Transverse colon (tissue), 3 donors: ENCODE measurements around the gene RPS6KL1.

Experiments used
- EP300 ChIP-seq: sonication (generic); formaldehyde crosslinking; IDR thresholded peaks from one replicate; pipeline ENCODE4 v1.6.1; 2017; ENCODE audit warnings: antibody characterized with exemption, low read depth
- POLR2A ChIP-seq: fragments of 450-650 bp; IDR thresholded peaks from one replicate; pipeline ENCODE4 v1.6.1; 2016; ENCODE audit warnings: antibody characterized with exemption, mild to moderate bottlenecking, moderate library complexity
- TF ChIP-seq, protein P1 (sequence below), 5 experiments: fragments of 200-600 bp in 3 of 5; fragments of 450-650 bp in 2 of 5; sonication (generic) in 3 of 5; IDR thresholded peaks; 1 replicate in 2 of 5; 2 replicates in 3 of 5; pipeline ENCODE4 v1.5.1; 2016 to 2017; ENCODE audit warnings: antibody characterized with exemption in 5 of 5, inconsistent platforms in 3 of 5, mild to moderate bottlenecking in 2 of 5, moderate library complexity in 1 of 5

DNA sequence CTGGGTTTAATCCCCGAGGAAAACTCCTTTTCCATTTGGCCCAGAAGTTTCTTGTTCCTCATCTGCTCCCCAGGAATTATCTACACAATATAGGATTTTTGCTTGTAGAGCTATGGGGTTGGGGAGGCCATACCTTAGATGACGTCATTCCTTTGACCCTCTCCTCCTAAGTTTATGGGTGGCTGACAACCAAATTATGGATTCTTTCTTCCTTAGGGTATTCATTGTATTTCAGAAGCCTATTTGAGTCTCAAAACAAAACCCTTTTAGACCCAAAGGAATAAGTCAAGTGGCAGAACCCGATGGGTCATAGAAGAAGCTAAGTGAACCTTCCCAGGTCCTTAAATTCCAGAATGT, 61.3 kb downstream of the RPS6KL1 start:
- TF ChIP-seq, protein P1, sequence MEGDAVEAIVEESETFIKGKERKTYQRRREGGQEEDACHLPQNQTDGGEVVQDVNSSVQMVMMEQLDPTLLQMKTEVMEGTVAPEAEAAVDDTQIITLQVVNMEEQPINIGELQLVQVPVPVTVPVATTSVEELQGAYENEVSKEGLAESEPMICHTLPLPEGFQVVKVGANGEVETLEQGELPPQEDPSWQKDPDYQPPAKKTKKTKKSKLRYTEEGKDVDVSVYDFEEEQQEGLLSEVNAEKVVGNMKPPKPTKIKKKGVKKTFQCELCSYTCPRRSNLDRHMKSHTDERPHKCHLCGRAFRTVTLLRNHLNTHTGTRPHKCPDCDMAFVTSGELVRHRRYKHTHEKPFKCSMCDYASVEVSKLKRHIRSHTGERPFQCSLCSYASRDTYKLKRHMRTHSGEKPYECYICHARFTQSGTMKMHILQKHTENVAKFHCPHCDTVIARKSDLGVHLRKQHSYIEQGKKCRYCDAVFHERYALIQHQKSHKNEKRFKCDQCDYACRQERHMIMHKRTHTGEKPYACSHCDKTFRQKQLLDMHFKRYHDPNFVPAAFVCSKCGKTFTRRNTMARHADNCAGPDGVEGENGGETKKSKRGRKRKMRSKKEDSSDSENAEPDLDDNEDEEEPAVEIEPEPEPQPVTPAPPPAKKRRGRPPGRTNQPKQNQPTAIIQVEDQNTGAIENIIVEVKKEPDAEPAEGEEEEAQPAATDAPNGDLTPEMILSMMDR (IDR thresholded peaks at IDR 0.05): no peak
- TF ChIP-seq POLR2A (no peak), EP300 (no peak)
